Peyer's patch (tissue), 4 donors: ENCODE data around the gene TBXAS1. TPM values are rescaled to one million over a fixed set of nuclear protein-coding genes. Genes with fewer than 3 reads are reported as not detected.
A peak's percentile ranks its signal among the peaks of the same experiment; 100 is the strongest.
"Not testable (repeated sequence)": the region's sequence is repeated elsewhere in the genome, so short reads cannot be mapped to it uniquely, and the experiment has no call there.

Source experiments
- DNase-seq, 3 donors: peaks; one replicate each; pipeline ENCODE4 v3.0.0-alpha.2; 2017 to 2019
- H3K27ac ChIP-seq, 4 donors: fragments of 200-600 bp; sonication (generic); one replicate each; pipeline ENCODE4 v1.5.1; 2016 to 2019
- H3K27me3 ChIP-seq, 2 donors: fragments of 200-600 bp; sonication (generic); one replicate each; pipeline ENCODE4 v1.5.1; 2019
- H3K36me3 ChIP-seq, 3 donors: fragments of 200-600 bp; sonication (generic); one replicate each; pipeline ENCODE4 v1.5.1; 2016 to 2019
- H3K4me1 ChIP-seq, 4 donors: fragments of 200-600 bp; sonication (generic); one replicate each; pipeline ENCODE4 v1.5.1; 2016 to 2019
- H3K4me3 ChIP-seq, 4 donors: fragments of 200-600 bp; sonication (generic); 1 replicate in 3 of 4; 2 replicates in 1 of 4; pipeline ENCODE4 v1.5.1; 2016 to 2019; ENCODE audit warnings: mild to moderate bottlenecking in 1 of 4
- H3K9me3 ChIP-seq, 4 donors: fragments of 200-600 bp; sonication (generic); one replicate each; pipeline ENCODE4 v1.5.1; 2016 to 2019; ENCODE audit warnings: mild to moderate bottlenecking in 1 of 4
- CTCF ChIP-seq, 6 experiments: fragments of 450-650 bp in 4 of 6; fragments of 200-600 bp in 2 of 6; sonication (generic) in 1 of 6; IDR thresholded peaks; one replicate each; pipeline ENCODE4 v1.5.1; 2017 to 2019; ENCODE audit warnings: antibody characterized with exemption in 6 of 6, mild to moderate bottlenecking in 3 of 6, moderate library complexity in 1 of 6
- POLR2A ChIP-seq, 2 donors: fragments of 450-650 bp; IDR thresholded peaks; one replicate each; pipeline ENCODE4 v1.5.1; 2017; ENCODE audit warnings: antibody characterized with exemption in 2 of 2, mild to moderate bottlenecking in 2 of 2, moderate library complexity in 2 of 2
- total RNA-seq, 4 donors: library from RNA; depleted of rRNA; stranded (reverse); fragments of >200 nt; gene quantifications; one replicate each; pipeline ENCODE4 v1.1.0, GENCODE V29; 2016

The TBXAS1 gene
- total RNA-seq, 4 donors from 2014 or later, result 11.2 to 227 (median 33.9) TPM

DNA sequence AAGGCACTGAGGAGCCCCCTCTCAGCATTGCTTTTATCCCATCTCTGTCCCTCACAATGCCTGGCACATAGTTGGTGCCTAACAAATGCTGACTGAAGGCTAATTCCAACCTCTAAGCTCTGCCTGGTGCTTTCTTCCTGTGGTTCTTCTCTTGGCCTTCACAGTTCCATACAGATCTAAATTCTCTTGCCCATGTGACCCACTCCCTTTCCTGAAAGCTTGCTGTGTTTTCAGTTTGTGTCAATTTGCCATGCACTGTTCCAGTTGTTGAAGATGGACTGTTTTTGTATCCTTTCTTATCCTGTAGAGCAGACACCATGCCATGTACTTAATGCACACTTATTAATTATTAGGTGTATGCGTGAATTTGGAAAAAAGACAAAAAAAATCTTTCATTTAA, 9.2 kb downstream of the TBXAS1 start:
- DNase-seq, result no peak
- no peaks in the 10 kb centered on the region for H3K36me3 ChIP-seq
- H3K9me3 ChIP-seq, result no peaks in the 10 kb centered on the region
- no peaks in the 10 kb centered on the region for H3K27me3 ChIP-seq
- no peaks in the 10 kb centered on the region for H3K4me1 ChIP-seq
- H3K27ac ChIP-seq, result no peak overlapping the region
- no peak overlapping the region for H3K4me3 ChIP-seq
- TF ChIP-seq CTCF (IDR thresholded peaks at IDR 0.05) (no peak), POLR2A (IDR thresholded peaks at IDR 0.05) (no peak)

DNA sequence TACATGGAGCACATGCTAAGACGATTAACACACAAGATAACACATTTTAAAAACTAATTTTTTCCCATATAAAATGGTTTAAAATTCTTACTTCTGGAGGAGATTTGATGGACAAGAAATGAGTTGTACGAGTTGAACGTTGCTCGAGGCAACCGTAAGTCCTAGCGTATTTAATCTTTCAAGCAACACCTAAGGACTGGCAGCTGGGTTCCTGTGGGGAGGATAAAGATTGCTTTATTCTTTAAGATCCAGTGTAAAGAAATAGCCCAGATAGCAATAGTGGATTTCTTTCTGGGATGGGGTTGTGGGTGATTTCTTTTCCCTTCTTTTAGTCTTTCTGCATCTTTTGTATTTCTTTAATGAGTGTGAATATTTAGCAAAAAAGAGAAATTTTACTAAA, 9.8 kb downstream of the TBXAS1 start:
- no peaks in the 10 kb centered on the region for H3K4me1 ChIP-seq
- DNase-seq, result no peak
- H3K36me3 ChIP-seq, result no peaks in the 10 kb centered on the region
- H3K27ac ChIP-seq, result no peak overlapping the region
- TF ChIP-seq POLR2A (IDR thresholded peaks at IDR 0.05) (no peak), CTCF (IDR thresholded peaks at IDR 0.05) (no peak)
- H3K4me3 ChIP-seq, result no peak overlapping the region
- H3K27me3 ChIP-seq, result no peaks in the 10 kb centered on the region
- H3K9me3 ChIP-seq, result no peaks in the 10 kb centered on the region

DNA sequence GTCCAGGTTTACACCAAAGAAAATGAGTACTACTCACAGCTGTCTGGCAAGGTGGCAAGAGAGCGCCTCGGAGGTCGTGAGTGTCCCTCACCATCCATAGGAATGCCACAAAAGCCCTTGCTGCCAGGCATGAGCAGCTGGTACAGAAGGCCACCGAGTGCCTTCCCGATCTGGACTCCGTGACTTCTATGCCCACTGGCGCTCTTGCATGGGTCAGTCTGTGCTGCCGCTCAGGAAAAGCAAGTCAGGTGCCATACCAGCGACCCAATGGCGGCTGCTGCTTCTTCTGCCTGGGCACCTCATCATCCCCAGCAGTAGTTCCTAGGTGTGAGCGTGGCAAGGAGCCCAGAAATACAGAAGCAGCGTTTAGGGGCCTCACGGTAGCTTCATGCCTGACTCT, 11.7 kb downstream of the TBXAS1 start:
- Histone ChIP-seq H3K4me1 (peaks cover 0 to 8% (median 0%) of the 10 kb centered on the region in 4 donors), H3K27me3 (no peaks in the 10 kb centered on the region), H3K9me3 (no peaks in the 10 kb centered on the region), H3K36me3 (no peaks in the 10 kb centered on the region), H3K4me3 (no peak overlapping the region), H3K27ac (no peak overlapping the region)
- no peak for DNase-seq
- TF ChIP-seq POLR2A (IDR thresholded peaks at IDR 0.05), result no peak
- TF ChIP-seq CTCF (IDR thresholded peaks at IDR 0.05), result no peak

DNA sequence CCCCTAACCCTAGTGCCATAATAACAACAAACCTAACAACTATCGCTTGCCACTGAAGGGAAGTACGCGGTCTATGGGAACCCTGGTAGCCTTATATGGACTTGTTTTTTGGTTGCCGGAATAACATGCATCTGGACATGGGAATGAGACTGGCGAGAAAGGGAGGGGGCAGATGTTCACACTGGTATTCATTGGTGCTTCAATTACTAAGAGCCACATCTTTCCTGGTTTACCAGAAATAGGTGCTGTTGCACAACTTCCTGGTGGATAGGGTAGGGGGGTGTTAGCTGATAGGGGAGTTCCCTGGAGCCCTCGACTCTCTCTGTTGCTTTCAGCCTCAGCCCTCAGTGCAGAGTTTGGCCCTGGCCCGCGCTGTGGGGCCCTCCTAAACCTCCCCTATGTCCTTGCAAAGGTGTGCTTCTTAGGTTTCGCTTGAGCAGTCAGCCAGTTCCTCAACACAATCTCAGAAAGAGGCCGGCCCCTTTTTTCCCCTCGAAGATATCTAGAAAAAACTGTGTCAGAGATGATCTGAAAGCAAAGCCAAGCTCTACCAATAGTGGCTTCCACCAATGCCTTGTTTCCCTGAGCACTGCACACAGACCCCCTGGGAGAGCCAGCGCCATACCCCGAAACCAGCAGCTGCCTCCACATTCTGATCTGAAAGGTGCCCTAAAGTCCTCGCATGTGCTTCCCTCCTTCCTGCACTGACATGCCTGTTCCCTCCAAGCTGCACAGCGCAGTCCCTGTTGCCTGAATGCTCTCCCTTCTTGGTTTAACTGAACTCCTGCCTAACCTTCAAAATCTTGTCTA, 13.5 kb downstream of the TBXAS1 start:
- peak overlapping the region in 1 of 4 donors; percentile 25 for H3K27ac ChIP-seq
- no peaks in the 10 kb centered on the region for H3K36me3 ChIP-seq
- peak in 1 of 3 donors; percentile 51 for DNase-seq
- no peak for TF ChIP-seq CTCF (IDR thresholded peaks at IDR 0.05)
- TF ChIP-seq POLR2A (IDR thresholded peaks at IDR 0.05), result no peak
- H3K27me3 ChIP-seq, result no peaks in the 10 kb centered on the region
- H3K4me1 ChIP-seq, result peaks cover 0 to 17% (median 0%) of the 10 kb centered on the region in 4 donors
- no peaks in the 10 kb centered on the region for H3K9me3 ChIP-seq
- no peak overlapping the region for H3K4me3 ChIP-seq

- not testable (repeated sequence) for H3K4me3 ChIP-seq, H3K9me3 ChIP-seq, DNase-seq, H3K27me3 ChIP-seq, H3K36me3 ChIP-seq
- Histone ChIP-seq H3K27ac (peak overlapping the region in 1 of 4 donors; percentile 25), H3K4me1 (peaks cover 0 to 17% (median 0%) of the 10 kb centered on the region in 4 donors)
Observed at GRCh38 chr7:139843211-139843537, 14.1 kb downstream of the TBXAS1 start.

- peaks cover 0 to 17% (median 0%) of the 10 kb centered on the region in 4 donors for H3K4me1 ChIP-seq
- no peaks in the 10 kb centered on the region for H3K27me3 ChIP-seq
- H3K36me3 ChIP-seq, result no peaks in the 10 kb centered on the region
- DNase-seq, result peak in 1 of 3 donors; percentile 61
- H3K27ac ChIP-seq, result peak overlapping the region in 1 of 4 donors; percentile 49
- H3K9me3 ChIP-seq, result no peaks in the 10 kb centered on the region
- TF ChIP-seq POLR2A (IDR thresholded peaks at IDR 0.05) (no peak), CTCF (IDR thresholded peaks at IDR 0.05) (no peak)
- H3K4me3 ChIP-seq, result no peak overlapping the region
Observed at GRCh38 chr7:139844779-139845442, 15.8 kb downstream of the TBXAS1 start.
